IPS DF 4.7 (cell line): Measurements from ENCODE around the gene MAP9.
"Not testable (repeated sequence)": the region's sequence is repeated elsewhere in the genome, so short reads cannot be mapped to it uniquely, and the experiment has no call there.

Experiments used
- DNase-seq: peaks from one replicate; pipeline ENCODE4 v3.0.0-alpha.2; 2013; ENCODE audit warnings: low spot score; ENCODE audit errors: extremely low read depth

MAP9 gene

DNA sequence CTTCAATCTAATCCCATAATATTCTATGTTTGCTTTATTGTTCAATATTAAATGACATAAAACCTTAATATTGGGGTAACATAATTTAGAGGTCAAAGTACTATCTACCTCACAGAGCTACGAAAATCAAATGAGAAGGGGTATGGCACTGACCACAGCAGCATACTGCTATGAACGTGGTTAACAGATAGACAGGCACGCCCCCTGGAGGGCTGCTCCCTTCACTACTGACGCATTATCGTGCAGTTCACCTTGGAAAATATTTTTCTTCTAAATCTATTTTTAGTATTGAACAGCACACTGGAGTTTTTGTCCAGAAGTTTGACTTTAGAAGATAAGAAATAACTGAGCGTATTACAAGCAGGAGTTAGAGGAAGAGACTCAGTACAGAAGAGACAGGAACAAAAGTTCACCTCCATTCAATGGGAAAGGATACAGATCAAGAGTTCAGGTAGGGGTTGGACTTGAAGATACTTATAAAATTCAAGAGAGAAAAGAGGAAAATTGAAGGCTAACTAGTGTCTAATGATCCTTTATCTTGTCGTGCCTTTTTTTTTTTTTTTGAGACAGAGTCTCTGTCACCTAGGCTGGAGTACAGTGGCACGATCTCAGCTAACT lies 22.7 kb downstream of the MAP9 start:
- DNase-seq, result peak; percentile 25

DNA sequence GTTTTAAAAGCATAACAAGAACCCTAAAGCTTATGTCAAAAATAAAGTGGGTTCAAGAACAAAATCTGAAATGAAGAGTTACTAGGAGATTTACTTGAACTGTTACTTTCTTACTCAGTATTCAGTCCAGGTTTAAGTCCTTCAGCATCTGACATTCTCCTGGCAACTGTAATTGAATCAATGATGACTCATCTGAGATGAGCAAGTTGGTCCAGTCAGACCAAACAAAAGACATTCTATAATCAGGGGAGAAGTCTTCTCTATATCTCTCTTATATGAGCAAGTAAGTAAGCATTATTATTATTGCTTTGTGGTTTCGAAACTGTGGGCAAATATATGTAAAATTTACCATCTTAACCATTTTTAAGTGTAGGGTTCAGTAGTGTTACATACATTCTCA lies 34.6 kb downstream of the MAP9 start:
- no peak for DNase-seq

DNA sequence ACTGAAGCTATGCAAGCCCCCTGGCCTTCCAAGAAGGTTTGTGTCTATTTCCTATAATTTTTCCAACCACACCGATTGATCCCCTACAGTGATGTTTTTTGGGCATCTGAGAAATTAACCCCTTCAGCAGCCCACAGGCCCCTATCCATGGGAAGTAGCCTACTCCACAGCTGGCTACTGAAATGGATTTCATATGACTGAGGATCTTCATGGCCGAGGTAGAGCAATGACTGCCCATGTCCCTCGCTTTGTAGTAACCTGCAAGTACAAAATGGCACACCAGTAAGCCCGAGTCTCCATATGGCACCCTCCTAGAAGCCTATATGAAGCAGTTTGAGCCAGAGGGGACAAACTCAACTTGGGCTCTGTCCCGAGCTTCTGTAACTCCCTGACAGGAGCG lies 36.8 kb downstream of the MAP9 start:
- no peak for DNase-seq

DNA sequence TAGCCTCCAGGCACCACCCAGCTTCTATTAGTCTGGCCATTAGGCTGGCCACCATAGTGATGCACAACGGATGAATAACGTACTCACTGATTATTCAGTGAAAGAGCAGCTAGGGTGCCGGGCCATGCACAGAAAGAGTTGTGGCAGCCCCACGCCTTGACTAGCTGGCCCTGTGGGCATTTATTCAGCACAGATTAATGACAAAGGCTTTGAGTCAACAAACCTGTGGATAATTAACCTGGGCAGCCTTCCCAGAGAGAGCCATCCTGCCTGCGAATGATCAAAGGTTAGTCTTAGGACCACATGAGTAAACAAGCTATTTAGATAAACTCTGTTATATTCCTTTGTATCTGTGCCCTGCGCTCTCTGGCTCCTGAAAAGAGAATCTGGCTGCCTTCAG lies 37.2 kb downstream of the MAP9 start:
- no peak for DNase-seq

DNA sequence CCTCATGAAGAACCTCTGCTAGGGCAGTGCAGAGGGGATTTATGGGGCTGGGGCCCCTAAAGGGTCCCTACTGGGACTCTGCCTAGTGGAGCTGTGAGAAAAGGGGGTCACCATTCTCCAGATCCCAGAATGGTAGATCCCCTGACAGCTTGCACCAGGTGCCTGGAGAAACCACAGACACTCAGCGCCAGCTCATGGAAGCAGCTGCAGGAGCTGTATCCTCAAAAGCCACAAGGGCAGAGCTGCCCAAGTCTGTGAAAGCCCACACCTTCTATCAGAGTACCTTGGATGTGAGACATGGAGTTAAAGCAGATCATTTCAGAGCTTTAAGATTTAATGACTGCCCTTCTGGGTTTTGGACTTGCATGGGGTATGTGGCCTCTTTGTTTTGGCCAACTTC lies 38.6 kb downstream of the MAP9 start:
- DNase-seq, result no peak

DNA sequence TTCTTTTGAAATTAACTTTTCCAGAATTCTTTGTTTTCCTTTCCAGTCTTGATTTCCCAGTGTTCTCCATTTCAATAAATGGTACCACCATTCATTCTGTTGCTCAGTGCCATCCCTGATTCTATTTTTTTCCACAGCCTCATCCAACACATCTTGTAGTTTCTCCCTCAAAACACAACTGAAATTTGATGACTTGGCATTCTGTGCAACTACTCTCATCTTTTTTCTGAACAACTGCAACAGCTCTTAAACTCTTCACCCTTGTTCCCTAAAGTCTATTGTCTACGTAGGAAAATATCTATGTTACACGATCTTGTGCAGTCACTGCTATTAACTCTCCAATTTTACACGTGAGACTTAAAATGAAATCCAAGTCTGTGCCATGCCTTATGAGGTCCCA lies 40.5 kb downstream of the MAP9 start:
- DNase-seq, result no peak

DNA sequence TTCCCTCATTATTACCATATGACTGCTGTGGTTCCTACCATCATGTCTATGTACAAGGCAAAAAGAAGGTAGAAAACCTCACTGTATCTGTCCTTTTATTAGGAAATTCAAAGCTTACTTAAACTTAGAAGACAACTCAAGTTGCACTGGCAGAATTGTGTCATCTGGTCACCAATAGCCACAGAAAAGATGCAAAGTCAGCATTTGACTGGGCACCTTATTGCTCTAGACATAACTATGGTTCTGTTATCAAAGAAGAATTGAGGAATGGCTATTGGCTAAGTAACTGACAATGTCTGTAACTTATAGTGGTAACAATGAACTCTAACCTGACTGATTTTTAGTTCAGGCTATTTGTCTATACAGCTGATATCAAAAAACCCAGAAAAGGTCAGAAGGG lies 45.3 kb downstream of the MAP9 start:
- DNase-seq, result no peak

DNA sequence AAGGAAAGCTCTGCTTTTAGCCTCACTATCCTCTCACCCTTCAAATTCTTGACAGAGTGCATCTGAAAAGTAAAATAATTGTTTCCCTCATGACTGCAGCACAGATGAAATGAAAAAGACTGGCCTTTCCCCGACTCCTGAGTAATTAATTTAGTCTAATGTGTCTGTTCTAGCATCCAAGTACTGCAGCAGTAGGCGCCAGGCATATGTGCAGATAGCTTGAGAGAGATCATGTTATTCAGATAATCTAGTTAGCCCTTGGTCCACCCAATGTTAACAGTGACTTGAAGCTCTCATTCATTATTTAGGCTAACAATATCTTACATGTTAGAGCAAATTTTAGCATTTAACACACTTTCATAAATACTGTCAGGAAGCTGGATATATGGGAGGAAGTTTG lies 54.0 kb downstream of the MAP9 start:
- DNase-seq, result no peak

DNA sequence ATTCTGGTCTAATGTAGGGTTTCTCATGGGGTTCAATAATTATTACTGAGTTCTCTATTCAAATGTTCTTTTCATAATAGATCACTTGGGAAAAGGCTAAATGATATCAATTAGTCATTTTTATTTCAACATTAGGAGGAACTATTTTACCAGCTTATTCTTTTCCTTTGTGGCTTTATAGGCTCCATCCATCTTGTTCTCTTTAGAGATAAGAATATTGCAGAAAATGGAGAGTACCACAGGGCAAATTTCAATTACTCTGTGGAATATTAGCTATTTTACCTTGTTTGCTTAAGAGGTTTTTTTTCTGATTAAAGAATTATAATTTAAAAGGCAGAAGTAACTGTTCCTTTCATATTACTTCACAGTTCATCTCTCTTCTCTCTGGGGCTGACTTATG lies 55.8 kb downstream of the MAP9 start:
- no peak for DNase-seq

DNA sequence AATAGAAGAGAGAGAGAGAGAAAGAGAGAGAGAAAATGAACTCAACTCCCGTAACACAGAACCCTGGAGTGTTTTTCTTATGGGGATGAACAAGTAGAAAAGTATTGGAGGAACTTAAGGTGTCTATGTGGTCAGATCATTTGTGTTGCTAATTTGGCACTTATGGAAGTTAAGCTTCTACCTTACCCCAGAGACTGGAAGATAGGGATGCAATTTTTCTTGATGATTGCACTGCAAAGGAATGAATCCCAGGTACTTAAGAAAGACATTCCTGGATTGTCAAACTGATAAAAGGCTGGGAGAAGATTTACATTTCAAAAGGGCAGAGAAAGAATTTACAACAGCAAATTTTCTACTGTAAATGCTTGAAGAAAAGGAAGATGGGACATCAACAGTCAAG lies 57.2 kb downstream of the MAP9 start:
- DNase-seq, result peak; percentile 44

DNA sequence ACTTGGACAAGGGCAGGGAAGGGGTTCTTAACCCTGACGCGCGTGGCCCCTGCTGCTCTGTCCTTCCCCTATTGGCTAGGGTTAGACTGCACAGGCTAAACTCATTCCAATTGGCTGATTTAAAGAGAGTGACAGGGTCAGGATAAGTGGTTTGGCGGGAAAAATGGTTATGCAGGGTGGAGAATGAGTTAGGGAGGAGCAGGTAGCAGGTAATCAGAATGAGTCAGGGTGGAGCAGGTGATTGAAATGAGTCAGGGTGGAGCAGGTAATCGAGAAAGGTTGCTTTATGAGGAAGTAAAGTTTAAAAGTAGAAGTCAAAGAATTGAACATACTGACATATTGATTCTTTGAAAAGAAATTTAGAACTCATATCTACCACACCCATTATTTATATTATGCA lies 64.7 kb downstream of the MAP9 start:
- not testable (repeated sequence) for DNase-seq

DNA sequence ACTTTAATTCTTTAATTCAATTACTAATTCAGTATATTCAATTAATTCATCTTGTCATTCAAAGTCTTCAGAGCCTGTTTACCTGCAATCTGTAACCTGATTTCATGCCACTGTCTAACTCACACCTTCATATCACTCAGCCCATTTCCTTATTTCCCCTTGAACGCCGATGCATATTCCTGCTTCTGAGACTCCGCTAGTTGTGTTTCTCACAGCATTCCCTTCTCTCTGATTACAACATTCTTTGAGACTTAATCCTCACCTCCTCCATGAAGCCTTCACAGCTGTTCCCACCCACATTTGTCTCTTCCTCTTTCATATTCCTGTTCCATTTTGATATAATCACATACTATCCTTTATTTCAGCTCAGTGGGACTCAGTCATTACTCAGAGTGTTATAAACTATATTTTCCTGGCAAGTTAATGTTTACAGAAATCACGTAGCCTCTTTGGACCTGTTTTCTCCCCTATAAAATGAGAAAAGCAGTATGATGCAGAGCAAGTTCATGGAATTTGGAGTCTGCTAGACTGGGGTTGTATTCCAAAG lies 69.0 kb downstream of the MAP9 start:
- no peak for DNase-seq

DNA sequence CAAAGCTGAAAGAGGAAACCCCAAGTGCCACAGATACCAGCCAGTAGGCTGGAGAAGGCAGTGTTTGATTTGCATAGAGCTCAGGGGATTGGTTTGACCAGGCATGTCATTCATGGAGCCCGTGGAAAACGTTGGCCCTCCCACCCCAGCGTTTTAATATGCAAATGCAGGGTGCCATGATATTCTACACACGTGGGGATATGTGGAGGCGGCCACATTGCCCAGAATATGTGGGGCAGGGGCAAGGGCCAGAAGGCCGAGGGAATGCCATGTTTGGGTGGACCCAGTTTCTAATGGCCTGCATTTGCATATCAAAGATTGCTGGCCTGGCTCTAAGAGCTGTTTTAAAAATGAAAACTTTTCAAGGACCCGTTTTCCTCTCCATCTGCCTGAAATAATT lies 71.1 kb downstream of the MAP9 start:
- DNase-seq, result no peak

DNA sequence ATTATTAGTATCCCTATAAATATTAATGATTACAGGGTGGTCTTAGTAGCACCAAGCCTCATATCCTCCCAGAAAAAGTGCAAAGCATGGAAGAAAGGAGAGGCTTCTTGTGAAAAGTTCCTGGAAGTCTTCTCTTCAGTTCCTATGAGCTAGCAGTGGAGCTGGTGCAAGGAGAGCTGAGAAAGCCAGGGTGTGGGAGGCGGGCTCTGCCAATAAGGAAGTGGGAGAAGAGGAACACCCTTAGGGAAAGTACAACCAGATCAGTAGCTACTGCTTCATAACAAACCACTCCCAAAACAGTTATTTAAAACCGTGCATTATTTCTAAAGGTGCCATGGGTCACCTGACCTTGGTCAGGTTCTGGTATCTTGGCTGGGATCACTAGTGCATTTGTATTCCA lies 72.4 kb downstream of the MAP9 start:
- DNase-seq, result no peak

DNA sequence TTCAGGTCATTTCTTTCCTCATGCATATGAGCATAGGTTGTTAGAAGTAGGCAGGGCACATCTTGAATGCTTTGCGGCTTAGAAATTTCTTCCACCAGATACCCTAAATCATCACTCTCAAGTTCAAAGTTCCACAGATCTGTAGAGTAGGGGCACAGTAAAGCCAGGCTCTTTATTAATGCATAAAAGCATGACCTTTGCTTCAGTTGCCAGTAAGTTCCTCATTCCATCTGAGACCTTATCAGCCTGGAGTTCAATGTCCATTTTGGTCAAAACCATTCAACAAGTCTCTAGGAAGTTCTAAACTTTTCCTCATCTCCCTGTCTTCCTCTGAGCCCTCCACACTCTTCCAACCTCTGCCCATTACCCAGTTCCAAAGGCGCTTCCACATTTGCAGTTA lies 77.7 kb downstream of the MAP9 start:
- no peak for DNase-seq
